Breast epithelium (tissue), 3 donors: ENCODE measurements around the gene CCDC28B.

ENCODE experiments used
- CTCF ChIP-seq, 3 donors: fragments of 450-650 bp; IDR thresholded peaks; one replicate each; pipeline ENCODE4 v1.5.1; 2016 to 2017; ENCODE audit warnings: antibody characterized with exemption in 3 of 3, mild to moderate bottlenecking in 3 of 3, moderate library complexity in 3 of 3
- POLR2A ChIP-seq: fragments of 450-650 bp; IDR thresholded peaks from one replicate; pipeline ENCODE4 v1.6.1; 2016; ENCODE audit warnings: antibody characterized with exemption, mild to moderate bottlenecking, moderate library complexity
- POLR2AphosphoS5 ChIP-seq, 3 donors: sonication (generic); formaldehyde crosslinking; IDR thresholded peaks; one replicate each; pipeline ENCODE4 v1.6.1; 2017; ENCODE audit warnings: antibody characterized with exemption in 3 of 3

- TF ChIP-seq CTCF (IDR thresholded peaks at IDR 0.05) (no peak), POLR2A (no peak), POLR2AphosphoS5 (IDR thresholded peaks at IDR 0.05) (no peak)
Observed at GRCh38 chr1:32231843-32232432, 31.5 kb downstream of the CCDC28B start.
